HepG2 (cell line): Measurements from ENCODE around the gene TOMM40L. TPM values are rescaled to one million over a fixed set of nuclear protein-coding genes. Genes with fewer than 3 reads are reported as not detected.
A peak's percentile ranks its signal among the peaks of the same experiment; 100 is the strongest.

ENCODE experiments used
- AGO1 ChIP-seq: fragments of 200-400 bp; formaldehyde crosslinking; IDR thresholded peaks from 2 replicates; pipeline ENCODE4 v1.6.1; 2017; ENCODE audit warnings: mild to moderate bottlenecking, low read depth, low read length, moderate library complexity; ENCODE audit not compliant: poor library complexity, severe bottlenecking
- CCAR2 ChIP-seq: fragments of 200-400 bp; formaldehyde crosslinking; optimal IDR thresholded peaks from 2 replicates; pipeline ENCODE3; 2018; ENCODE audit warnings: low read depth, mild to moderate bottlenecking, low read length, moderate library complexity
- CENPX ChIP-seq: sonication (generic); formaldehyde crosslinking; IDR thresholded peaks from 2 replicates; pipeline ENCODE4 v1.9.0; 2021; ENCODE audit warnings: mild to moderate bottlenecking, missing genetic modification reagents, moderate library complexity
- DMAP1 ChIP-seq: IDR thresholded peaks from 2 replicates; pipeline ENCODE4 v1.6.1; 2016
- ESRRA ChIP-seq: sonication (generic); formaldehyde crosslinking; IDR thresholded peaks from 2 replicates; pipeline ENCODE4 v1.5.1; 2020; ENCODE audit warnings: mild to moderate bottlenecking, low read depth, missing genetic modification reagents
- ETV6 ChIP-seq: sonication (generic); formaldehyde crosslinking; conservative IDR thresholded peaks from 2 replicates; pipeline ENCODE4 v1.4.0; 2020; ENCODE audit warnings: missing genetic modification reagents
- MIER2 ChIP-seq: IDR thresholded peaks from 2 replicates; pipeline ENCODE4 v1.6.1; 2016; ENCODE audit warnings: missing biosample characterization, missing genetic modification reagents
- MIXL1 ChIP-seq: IDR thresholded peaks from 2 replicates; pipeline ENCODE4 v1.6.1; 2016
- NCOA2 ChIP-seq: sonication (generic); formaldehyde crosslinking; IDR thresholded peaks from 2 replicates; pipeline ENCODE4 v1.8.0; 2022; ENCODE audit warnings: inconsistent platforms
- SAP130 ChIP-seq: IDR thresholded peaks from 2 replicates; pipeline ENCODE4 v1.6.1; 2016; ENCODE audit warnings: low read depth
- TIGD3 ChIP-seq: sonication (generic); formaldehyde crosslinking; IDR thresholded peaks from 2 replicates; pipeline ENCODE4 v1.5.1; 2020; ENCODE audit warnings: mild to moderate bottlenecking, missing genetic modification reagents, borderline replicate concordance
- ZBTB39 ChIP-seq: sonication (generic); formaldehyde crosslinking; IDR thresholded peaks from 2 replicates; pipeline ENCODE4 v1.5.0; 2020; ENCODE audit warnings: missing genetic modification reagents
- ZFP90 ChIP-seq: sonication (generic); formaldehyde crosslinking; IDR thresholded peaks from 2 replicates; pipeline ENCODE4 v1.8.0; 2022; ENCODE audit warnings: missing genetic modification reagents, mild to moderate bottlenecking, inconsistent platforms, borderline replicate concordance
- ZNF234 ChIP-seq: sonication (generic); formaldehyde crosslinking; conservative IDR thresholded peaks from 2 replicates; pipeline ENCODE4 v1.5.1; 2020; ENCODE audit warnings: mild to moderate bottlenecking, missing genetic modification reagents
- polyA plus RNA-seq, 8 experiments: library from polyadenylated mRNA; depleted of rRNA in 3 of 8; stranded (reverse) in 7 of 8; unstranded in 1 of 8; fragments of >200 nt; fragmentation: Illumina TruSeq in 4 of 8; extraction: Trizol in 4 of 8; gene quantifications; 2 replicates each; pipeline versions ENCODE4 v1.2.1 to v1.2.3, GENCODE V29; 2011 to 2016; ENCODE audit warnings: low read depth in 4 of 8, missing spikeins in 1 of 8, mixed read lengths in 1 of 8; ENCODE audit not compliant: insufficient read depth in 1 of 8
- total RNA-seq, 5 experiments: library from RNA; depleted of rRNA; stranded (reverse); fragments of >200 nt; fragmentation: Illumina TruSeq; extraction: Trizol; gene quantifications; 2 replicates each; pipeline ENCODE4 v1.2.3, GENCODE V29; 2016; ENCODE audit warnings: low read depth in 1 of 5
- TF ChIP-seq, protein P1 (sequence below): sonication (generic); formaldehyde crosslinking; IDR thresholded peaks from 2 replicates; pipeline ENCODE4 v1.8.0; 2022; ENCODE audit warnings: mild to moderate bottlenecking, missing genetic modification reagents; ENCODE audit not compliant: insufficient replicate concordance
- TF ChIP-seq, protein P2 (sequence below): sonication (generic); formaldehyde crosslinking; conservative IDR thresholded peaks from 2 replicates; pipeline ENCODE4 v1.4.0; 2020; ENCODE audit warnings: missing genetic modification reagents
- TF ChIP-seq, protein P3 (sequence below): sonication (generic); formaldehyde crosslinking; IDR thresholded peaks from 2 replicates; pipeline ENCODE4 v1.4.0; 2020; ENCODE audit warnings: low read depth, missing genetic modification reagents

The TOMM40L gene
- total and polyA plus RNA-seq, 2 of the 13 experiments (the other 11 are each of a cell fraction or from before 2014, with no cell fraction given), result 14.1 to 26.2 TPM

DNA sequence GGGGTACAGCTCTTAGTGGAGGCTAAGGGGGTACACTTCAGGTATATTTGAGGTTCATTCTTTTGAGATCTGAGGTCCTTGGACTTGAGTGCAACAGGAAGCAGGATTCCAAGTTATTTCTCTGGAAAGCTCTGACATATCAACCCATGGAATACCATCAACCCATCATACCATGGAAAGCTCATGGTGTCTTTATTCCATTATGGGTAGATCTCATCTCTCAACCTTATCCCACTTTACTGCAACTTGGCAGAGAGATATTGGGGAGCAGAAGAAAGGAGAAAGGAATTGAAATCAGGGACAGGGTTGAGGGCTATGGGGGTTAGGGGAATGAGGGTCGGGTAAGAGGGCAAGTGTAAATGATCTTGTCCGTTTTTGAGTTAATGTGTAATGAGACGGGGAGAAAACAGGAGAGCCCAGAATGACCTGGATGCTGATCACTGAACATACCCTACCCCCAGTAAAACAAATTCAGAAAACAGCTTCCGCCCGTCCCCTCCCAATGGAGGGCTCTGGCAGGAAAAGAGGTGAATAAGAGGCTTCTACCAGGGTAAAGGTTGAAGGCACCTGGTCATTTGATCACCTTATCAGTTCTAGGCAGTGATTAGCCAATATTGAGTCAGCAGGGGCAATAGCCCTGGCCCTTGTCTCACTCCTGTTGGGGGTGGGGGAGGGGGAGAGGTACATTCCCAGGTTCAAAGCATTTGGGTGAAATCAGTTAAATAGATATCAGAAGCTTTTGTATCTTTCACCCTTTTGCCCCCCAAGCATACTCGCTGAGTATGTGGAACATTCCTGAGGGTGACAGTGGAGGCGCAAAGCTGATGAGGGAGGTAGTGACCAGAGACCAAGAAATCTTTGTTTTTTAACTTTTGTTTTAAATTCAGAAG lies 1.8 kb upstream of the TOMM40L start (continued):
- TF ChIP-seq ZBTB39 (CRISPR knock-in tag) (peak; percentile 84; the same call in 1 of the 2 replicates), ZFP90 (peak; percentile 71; the same call in 1 of the 2 replicates), NCOA2 (CRISPR knock-in tag) (peak; percentile 97), SAP130 (CRISPR knock-in tag) (peak; percentile 84), ESRRA (CRISPR knock-in tag) (peak; percentile 25; the same call in 1 of the 2 replicates), ZNF234 (CRISPR knock-in tag) (0 out of 2 replicates have a peak, but pooled peaks have one; percentile 29), MIER2 (peak; percentile 48; the same call in 1 of the 2 replicates), AGO1 (no peak), CENPX (CRISPR knock-in tag) (no peak), MIXL1 (CRISPR knock-in tag) (peak; percentile 74), TIGD3 (CRISPR knock-in tag) (no peak), DMAP1 (CRISPR knock-in tag) (no peak), ETV6 (0 out of 2 replicates have a peak, but pooled peaks have one; percentile 26), CCAR2 (peak; percentile 51)
- TF ChIP-seq, protein P1, sequence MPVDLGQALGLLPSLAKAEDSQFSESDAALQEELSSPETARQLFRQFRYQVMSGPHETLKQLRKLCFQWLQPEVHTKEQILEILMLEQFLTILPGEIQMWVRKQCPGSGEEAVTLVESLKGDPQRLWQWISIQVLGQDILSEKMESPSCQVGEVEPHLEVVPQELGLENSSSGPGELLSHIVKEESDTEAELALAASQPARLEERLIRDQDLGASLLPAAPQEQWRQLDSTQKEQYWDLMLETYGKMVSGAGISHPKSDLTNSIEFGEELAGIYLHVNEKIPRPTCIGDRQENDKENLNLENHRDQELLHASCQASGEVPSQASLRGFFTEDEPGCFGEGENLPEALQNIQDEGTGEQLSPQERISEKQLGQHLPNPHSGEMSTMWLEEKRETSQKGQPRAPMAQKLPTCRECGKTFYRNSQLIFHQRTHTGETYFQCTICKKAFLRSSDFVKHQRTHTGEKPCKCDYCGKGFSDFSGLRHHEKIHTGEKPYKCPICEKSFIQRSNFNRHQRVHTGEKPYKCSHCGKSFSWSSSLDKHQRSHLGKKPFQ (CRISPR knock-in tag), result peak; percentile 27
- TF ChIP-seq, protein P2, sequence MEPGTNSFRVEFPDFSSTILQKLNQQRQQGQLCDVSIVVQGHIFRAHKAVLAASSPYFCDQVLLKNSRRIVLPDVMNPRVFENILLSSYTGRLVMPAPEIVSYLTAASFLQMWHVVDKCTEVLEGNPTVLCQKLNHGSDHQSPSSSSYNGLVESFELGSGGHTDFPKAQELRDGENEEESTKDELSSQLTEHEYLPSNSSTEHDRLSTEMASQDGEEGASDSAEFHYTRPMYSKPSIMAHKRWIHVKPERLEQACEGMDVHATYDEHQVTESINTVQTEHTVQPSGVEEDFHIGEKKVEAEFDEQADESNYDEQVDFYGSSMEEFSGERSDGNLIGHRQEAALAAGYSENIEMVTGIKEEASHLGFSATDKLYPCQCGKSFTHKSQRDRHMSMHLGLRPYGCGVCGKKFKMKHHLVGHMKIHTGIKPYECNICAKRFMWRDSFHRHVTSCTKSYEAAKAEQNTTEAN (CRISPR knock-in tag), result 0 out of 2 replicates have a peak, but pooled peaks have one; percentile 59
- TF ChIP-seq, protein P3, sequence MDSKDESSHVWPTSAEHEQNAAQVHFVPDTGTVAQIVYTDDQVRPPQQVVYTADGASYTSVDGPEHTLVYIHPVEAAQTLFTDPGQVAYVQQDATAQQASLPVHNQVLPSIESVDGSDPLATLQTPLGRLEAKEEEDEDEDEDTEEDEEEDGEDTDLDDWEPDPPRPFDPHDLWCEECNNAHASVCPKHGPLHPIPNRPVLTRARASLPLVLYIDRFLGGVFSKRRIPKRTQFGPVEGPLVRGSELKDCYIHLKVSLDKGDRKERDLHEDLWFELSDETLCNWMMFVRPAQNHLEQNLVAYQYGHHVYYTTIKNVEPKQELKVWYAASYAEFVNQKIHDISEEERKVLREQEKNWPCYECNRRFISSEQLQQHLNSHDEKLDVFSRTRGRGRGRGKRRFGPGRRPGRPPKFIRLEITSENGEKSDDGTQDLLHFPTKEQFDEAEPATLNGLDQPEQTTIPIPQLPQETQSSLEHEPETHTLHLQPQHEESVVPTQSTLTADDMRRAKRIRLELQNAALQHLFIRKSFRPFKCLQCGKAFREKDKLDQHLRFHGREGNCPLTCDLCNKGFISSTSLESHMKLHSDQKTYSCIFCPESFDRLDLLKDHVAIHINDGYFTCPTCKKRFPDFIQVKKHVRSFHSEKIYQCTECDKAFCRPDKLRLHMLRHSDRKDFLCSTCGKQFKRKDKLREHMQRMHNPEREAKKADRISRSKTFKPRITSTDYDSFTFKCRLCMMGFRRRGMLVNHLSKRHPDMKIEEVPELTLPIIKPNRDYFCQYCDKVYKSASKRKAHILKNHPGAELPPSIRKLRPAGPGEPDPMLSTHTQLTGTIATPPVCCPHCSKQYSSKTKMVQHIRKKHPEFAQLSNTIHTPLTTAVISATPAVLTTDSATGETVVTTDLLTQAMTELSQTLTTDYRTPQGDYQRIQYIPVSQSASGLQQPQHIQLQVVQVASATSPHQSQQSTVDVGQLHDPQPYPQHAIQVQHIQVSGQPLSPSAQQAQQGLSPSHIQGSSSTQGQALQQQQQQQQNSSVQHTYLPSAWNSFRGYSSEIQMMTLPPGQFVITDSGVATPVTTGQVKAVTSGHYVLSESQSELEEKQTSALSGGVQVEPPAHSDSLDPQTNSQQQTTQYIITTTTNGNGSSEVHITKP, result peak; percentile 74; the same call in 1 of the 2 replicates
